Pancreas (tissue), 10 donors: ENCODE data around the gene RGS5. TPM values are rescaled to one million over a fixed set of nuclear protein-coding genes. Genes with fewer than 3 reads are reported as not detected.

Experiments used
- ATAC-seq, 4 donors: fragments of 200-7000 bp; cut with Tn5 transposase; one replicate each; pipeline versions ENCODE4 v1.8.0 to v1.9.1; 2020; ENCODE audit warnings: mild to moderate bottlenecking in 4 of 4, moderate library complexity in 4 of 4
- DNase-seq, 6 donors: peaks; one replicate each; pipeline ENCODE4 v3.0.0-alpha.2; 2020
- FAIRE-seq: peaks from 2 replicates; lab custom pipeline; 2012; peaks lifted over from hg19 to GRCh38; lab: Jason Lieb, UNC
- H3K27ac ChIP-seq, 4 donors: fragments of 200-600 bp; sonication (generic); 1 replicate in 3 of 4; 2 replicates in 1 of 4; pipeline versions ENCODE4 v1.5.0 to v1.8.0; 2020
- H3K27me3 ChIP-seq, 4 donors: fragments of 200-600 bp; one replicate each; pipeline ENCODE4 v1.8.0; 2021
- H3K36me3 ChIP-seq, 3 donors: fragments of 200-600 bp; sonication (generic) in 1 of 3; one replicate each; pipeline versions ENCODE4 v1.5.0 to v1.8.0; 2020 to 2021
- H3K4me1 ChIP-seq, 3 donors: fragments of 200-600 bp; one replicate each; pipeline ENCODE4 v1.8.0; 2021
- H3K4me3 ChIP-seq, 4 donors: fragments of 200-600 bp; sonication (generic) in 2 of 4; one replicate each; pipeline versions ENCODE4 v1.5.0 to v1.8.0; 2020 to 2021
- H3K9me3 ChIP-seq, 4 donors: fragments of 200-600 bp; one replicate each; pipeline ENCODE4 v1.8.0; 2021
- CTCF ChIP-seq, 4 donors: fragments of 200-600 bp; sonication (generic) in 3 of 4; IDR thresholded peaks; one replicate each; pipeline versions ENCODE4 v1.5.0 to v1.8.0; 2021; ENCODE audit warnings: antibody characterized with exemption in 4 of 4
- WGBS, 2 donors: extraction: QIAGEN DNeasy Blood & Tissue Kit; methylation state at CpG; one replicate each; pipeline ENCODE4 v1.1.7; 2013; 5-methylcytosine and 5-hydroxymethylcytosine counted together
- intact Hi-C, 3 donors: fragments of 100-400 bp; cut with DNase I; formaldehyde crosslinking; loops; one replicate each; pipeline versions ENCODE4 v1.11.1 to v1.14.2; 2022
- polyA plus RNA-seq, 2 donors: library from polyadenylated mRNA; stranded (reverse); fragments of 200-250 nt; gene quantifications; one replicate each; pipeline ENCODE4 v1.2.3, GENCODE V29; 2013
- total RNA-seq, 6 donors: library from RNA; stranded (reverse); fragmentation: NEBNext Ultra II Directional in 4 of 6; extraction: Animal tissue kit (Norgen Biotek cat#: 25700) in 4 of 6; gene quantifications; one replicate each; pipeline versions ENCODE4 v1.2.1 to v1.2.4, GENCODE V29; 2021 to 2023
- donor health status: healthy with polysubstance abuse.
- donor health status: DM: no; HTN: no; CAD: no; lungs with moderate emphysema.
- donor health status: DM: no; HTN: no; CAD: no.
- donor health status: control.
- donor health status: control.
- donor health status: Bipolar disorder and iron deficiency.
- donor health status: DM: yes; HTN: yes; CAD: no.
- donor health status: DM: no; HTN: no; CAD: no.
- donor health status: DM: no; HTN: no; CAD: no.
- donor health status: DM: yes; HTN: yes; CAD: no.

The RGS5 gene
- total and polyA plus RNA-seq, 8 donors, result 3.4 to 32.4 (median 16.5) TPM

GRCh38 chr1:163187849-163188248 lies 14.9 kb downstream of the RGS5 start:
- Histone ChIP-seq H3K27me3 (no peaks in the 10 kb centered on the region), H3K27ac (no peak overlapping the region), H3K36me3 (no peaks in the 10 kb centered on the region), H3K4me3 (no peak overlapping the region), H3K9me3 (no peaks in the 10 kb centered on the region), H3K4me1 (no peaks in the 10 kb centered on the region)
- no peak for FAIRE-seq
- no peak for TF ChIP-seq CTCF (IDR thresholded peaks at IDR 0.05)
- no peak for ATAC-seq
- WGBS, 2 donors, result 76 to 78% methylated on average over 6 of the region's 6 CpGs
- DNase-seq, result no peak
- intact Hi-C loops, result no loop called here

GRCh38 chr1:163186862-163187261 lies 15.9 kb downstream of the RGS5 start:
- TF ChIP-seq CTCF (IDR thresholded peaks at IDR 0.05), result no peak
- intact Hi-C loops, result no loop called here
- Histone ChIP-seq H3K27me3 (no peaks in the 10 kb centered on the region), H3K36me3 (no peaks in the 10 kb centered on the region), H3K27ac (no peak overlapping the region), H3K4me3 (no peak overlapping the region), H3K9me3 (no peaks in the 10 kb centered on the region), H3K4me1 (no peaks in the 10 kb centered on the region)
- no peak for ATAC-seq
- FAIRE-seq, result no peak
- 78 to 81% methylated on average over 2 of the region's 2 CpGs for WGBS, 2 donors
- no peak for DNase-seq

- no peaks in the 10 kb centered on the region for H3K4me1 ChIP-seq
- 70 to 76% methylated on average over 2 of the region's 2 CpGs for WGBS, 2 donors
- H3K36me3 ChIP-seq, result no peaks in the 10 kb centered on the region
- H3K27me3 ChIP-seq, result no peaks in the 10 kb centered on the region
- H3K27ac ChIP-seq, result no peak overlapping the region
- no peak for ATAC-seq
- H3K4me3 ChIP-seq, result no peak overlapping the region
- no peak for TF ChIP-seq CTCF (IDR thresholded peaks at IDR 0.05)
- no peak for FAIRE-seq
- no peak for DNase-seq
- no peaks in the 10 kb centered on the region for H3K9me3 ChIP-seq
- intact Hi-C loops, result no loop called here
Observed at GRCh38 chr1:163182330-163182949, 20.3 kb downstream of the RGS5 start.

- 58 to 65% methylated on average over 2 of the region's 2 CpGs for WGBS, 2 donors
- no peaks in the 10 kb centered on the region for H3K9me3 ChIP-seq
Observed at GRCh38 chr1:163178628-163179027, 24.1 kb downstream of the RGS5 start.

More at GRCh38 chr1:163178628-163179027, 24.1 kb downstream of the RGS5 start:
- ATAC-seq (no peak), FAIRE-seq (no peak), DNase-seq (no peak)
- no peak for TF ChIP-seq CTCF (IDR thresholded peaks at IDR 0.05)
- Histone ChIP-seq H3K4me1 (no peaks in the 10 kb centered on the region), H3K27ac (no peak overlapping the region), H3K36me3 (no peaks in the 10 kb centered on the region), H3K27me3 (no peaks in the 10 kb centered on the region), H3K4me3 (no peak overlapping the region)
- intact Hi-C loops, result loop anchor here in 1 of 3 donors (10.0 kb wide), 1 partner anchor 324 kb away; no protein-coding TSS in a partner anchor
